SU-DHL-6 (cell line): Measurements from ENCODE around the gene IL36B.

Source experiments
- H2AFZ ChIP-seq: fragments of 200-600 bp; sonication (generic); 2 replicates; pipeline ENCODE4 v1.6.1; 2014; ENCODE audit warnings: low read depth, mild to moderate bottlenecking, moderate library complexity, mixed read lengths, antibody characterized with exemption, low read length; ENCODE audit not compliant: severe bottlenecking
- H3F3A ChIP-seq: fragments of 200-600 bp; shearing (Covaris generic); 2 replicates; pipeline ENCODE4 v1.6.0; 2016; ENCODE audit warnings: antibody characterized with exemption, mild to moderate bottlenecking; ENCODE audit not compliant: insufficient read depth
- H3K27ac ChIP-seq: fragments of 200-600 bp; sonication (generic); 2 replicates; pipeline ENCODE4 v1.5.1; 2016; ENCODE audit warnings: low read depth, mild to moderate bottlenecking, low read length, moderate library complexity, mixed read lengths
- H3K27me3 ChIP-seq: fragments of 200-600 bp; sonication (generic), shearing (Covaris generic); 2 replicates; pipeline ENCODE4 v1.6.0; 2014; ENCODE audit warnings: mild to moderate bottlenecking, low read length
- H3K36me3 ChIP-seq: fragments of 200-600 bp; sonication (generic); 2 replicates; pipeline ENCODE4 v1.6.1; 2014; ENCODE audit warnings: mild to moderate bottlenecking, low read length, mixed read lengths
- H3K4me2 ChIP-seq: fragments of 300-600, 200-600 bp; shearing (Covaris generic), sonication (generic); 2 replicates; pipeline ENCODE4 v1.6.0; 2014; ENCODE audit warnings: low read length, low read depth, mild to moderate bottlenecking; ENCODE audit not compliant: poor library complexity, severe bottlenecking
- H3K4me3 ChIP-seq: fragments of 200-600 bp; sonication (generic); 2 replicates; pipeline ENCODE4 v1.5.1; 2014; ENCODE audit warnings: antibody characterized with exemption, low read length, mild to moderate bottlenecking, mixed read lengths; ENCODE audit not compliant: insufficient read depth, poor library complexity, severe bottlenecking
- H3K79me2 ChIP-seq: fragments of 200-600 bp; sonication (generic); 2 replicates; pipeline ENCODE4 v1.6.1; 2014; ENCODE audit warnings: mild to moderate bottlenecking, low read length, moderate library complexity; ENCODE audit not compliant: insufficient read depth
- H3K9ac ChIP-seq: fragments of 200-600 bp; sonication (generic); 2 replicates; pipeline ENCODE4 v1.7.0; 2014; ENCODE audit warnings: mild to moderate bottlenecking, low read length
- H3K9me2 ChIP-seq: fragments of 200-600 bp; sonication (generic); replicated peaks from 2 replicates; pipeline ENCODE4 v1.6.1; 2014; ENCODE audit warnings: low read length; ENCODE audit not compliant: insufficient read depth
- H3K9me3 ChIP-seq: fragments of 200-600 bp; sonication (generic); 2 replicates; pipeline ENCODE4 v1.6.1; 2014; ENCODE audit warnings: low read length, mixed read lengths; ENCODE audit not compliant: insufficient read depth
- H4K20me1 ChIP-seq: fragments of 200-600 bp; sonication (generic); 2 replicates; pipeline ENCODE4 v1.6.1; 2014; ENCODE audit warnings: low read depth, mild to moderate bottlenecking, antibody characterized with exemption, low read length, moderate library complexity, mixed read lengths
- CTCF ChIP-seq: fragments of 200-600 bp; sonication (generic); IDR thresholded peaks from one replicate; pipeline ENCODE4 v1.5.1; 2017; ENCODE audit warnings: antibody characterized with exemption, mild to moderate bottlenecking, low read length, moderate library complexity; ENCODE audit not compliant: insufficient read depth, poor library complexity, severe bottlenecking
- EZH2phosphoT487 ChIP-seq: fragments of 200-600 bp; sonication (generic), shearing (Covaris generic); conservative IDR thresholded peaks from 2 replicates; pipeline ENCODE4 v1.6.1; 2018; ENCODE audit warnings: mild to moderate bottlenecking, antibody characterized with exemption, low read length, moderate library complexity, mixed read lengths

The IL36B gene

GRCh38 chr2:113018509-113018908 lies 34.2 kb downstream of the IL36B start:
- no peaks in the 10 kb centered on the region for H3F3A ChIP-seq
- H3K9ac ChIP-seq = no peak overlapping the region
- H3K9me2 ChIP-seq = no peaks in the 10 kb centered on the region
- no peak overlapping the region for H3K4me2 ChIP-seq
- H3K27me3 ChIP-seq = no peaks in the 10 kb centered on the region
- H3K4me3 ChIP-seq = no peak overlapping the region
- TF ChIP-seq CTCF (no peak), EZH2phosphoT487 (no peak)
- no peaks in the 10 kb centered on the region for H3K36me3 ChIP-seq
- H3K79me2 ChIP-seq = no peaks in the 10 kb centered on the region
- H3K27ac ChIP-seq = no peak overlapping the region
- H4K20me1 ChIP-seq = no peaks in the 10 kb centered on the region
- no peaks in the 10 kb centered on the region for H3K9me3 ChIP-seq
- H2AFZ ChIP-seq = no peak overlapping the region

GRCh38 chr2:113015655-113016054 lies 37.0 kb downstream of the IL36B start:
- Histone ChIP-seq H4K20me1 (no peaks in the 10 kb centered on the region), H3K4me2 (no peak overlapping the region), H3K79me2 (no peaks in the 10 kb centered on the region), H3K9ac (no peak overlapping the region), H3K9me2 (no peaks in the 10 kb centered on the region), H3K36me3 (no peaks in the 10 kb centered on the region), H3K4me3 (no peak overlapping the region), H3K9me3 (no peaks in the 10 kb centered on the region), H3K27ac (no peak overlapping the region), H3F3A (no peaks in the 10 kb centered on the region), H3K27me3 (no peaks in the 10 kb centered on the region), H2AFZ (no peak overlapping the region)
- TF ChIP-seq CTCF (no peak), EZH2phosphoT487 (no peak)

GRCh38 chr2:113015042-113015441 lies 37.6 kb downstream of the IL36B start:
- H3K79me2 ChIP-seq = no peaks in the 10 kb centered on the region
- no peak overlapping the region for H3K4me2 ChIP-seq
- no peak overlapping the region for H3K27ac ChIP-seq
- no peak overlapping the region for H3K4me3 ChIP-seq
- no peaks in the 10 kb centered on the region for H4K20me1 ChIP-seq
- H2AFZ ChIP-seq = no peak overlapping the region
- no peaks in the 10 kb centered on the region for H3K9me3 ChIP-seq
- H3F3A ChIP-seq = no peaks in the 10 kb centered on the region
- H3K9me2 ChIP-seq = no peaks in the 10 kb centered on the region
- H3K36me3 ChIP-seq = no peaks in the 10 kb centered on the region
- TF ChIP-seq EZH2phosphoT487 = no peak
- TF ChIP-seq CTCF = no peak
- H3K9ac ChIP-seq = no peak overlapping the region
- H3K27me3 ChIP-seq = no peaks in the 10 kb centered on the region
